SK-N-MC (cell line): ENCODE data around the gene CCDC15.

ENCODE experiments used
- EZH2 ChIP-seq: fragments of 200-600 bp; sonication (generic); IDR thresholded peaks from one replicate; pipeline ENCODE4 v1.6.1; 2017; ENCODE audit warnings: antibody characterized with exemption
- FOXP2 ChIP-seq: optimal IDR thresholded peaks from 2 replicates; pipeline ENCODE3; 2011; ENCODE audit warnings: mild to moderate bottlenecking, moderate library complexity; ENCODE audit not compliant: insufficient read depth; ENCODE audit errors: extremely low read length, control extremely low read depth
- POLR2AphosphoS5 ChIP-seq: IDR thresholded peaks from 2 replicates; pipeline ENCODE4 v1.6.1; 2012; ENCODE audit warnings: mild to moderate bottlenecking, low read depth, low read length, borderline replicate concordance

DNA sequence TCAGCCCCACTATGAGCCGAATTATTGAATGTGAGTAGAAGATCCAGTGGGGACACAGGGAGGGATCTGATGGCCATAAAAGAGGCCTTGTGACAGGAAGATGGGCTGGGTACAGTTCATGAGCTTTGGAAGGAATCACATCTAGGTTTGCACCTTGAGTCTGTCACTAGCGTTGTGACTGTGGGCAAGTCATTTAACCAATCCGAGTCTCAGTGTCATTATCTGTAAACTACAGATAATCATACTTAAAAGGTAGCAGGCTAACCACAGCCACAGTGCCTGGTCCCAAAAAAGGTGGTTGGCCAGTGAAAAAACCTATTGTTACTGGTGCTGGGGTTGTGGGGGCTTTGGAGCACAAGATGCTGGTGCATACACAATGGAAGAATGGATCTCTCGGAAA, 31.2 kb upstream of the CCDC15 start:
- TF ChIP-seq EZH2, result no peak
- no peak for TF ChIP-seq FOXP2
- no peak for TF ChIP-seq POLR2AphosphoS5
